Raji (cell line): Measurements from ENCODE around the gene IGF2BP2.

ENCODE experiments used
- POLR2A ChIP-seq: IDR thresholded peaks from 2 replicates; pipeline ENCODE4 v1.6.1; 2011; ENCODE audit warnings: low read depth, low read length, control low read depth; ENCODE audit not compliant: insufficient read depth

Gene IGF2BP2

DNA sequence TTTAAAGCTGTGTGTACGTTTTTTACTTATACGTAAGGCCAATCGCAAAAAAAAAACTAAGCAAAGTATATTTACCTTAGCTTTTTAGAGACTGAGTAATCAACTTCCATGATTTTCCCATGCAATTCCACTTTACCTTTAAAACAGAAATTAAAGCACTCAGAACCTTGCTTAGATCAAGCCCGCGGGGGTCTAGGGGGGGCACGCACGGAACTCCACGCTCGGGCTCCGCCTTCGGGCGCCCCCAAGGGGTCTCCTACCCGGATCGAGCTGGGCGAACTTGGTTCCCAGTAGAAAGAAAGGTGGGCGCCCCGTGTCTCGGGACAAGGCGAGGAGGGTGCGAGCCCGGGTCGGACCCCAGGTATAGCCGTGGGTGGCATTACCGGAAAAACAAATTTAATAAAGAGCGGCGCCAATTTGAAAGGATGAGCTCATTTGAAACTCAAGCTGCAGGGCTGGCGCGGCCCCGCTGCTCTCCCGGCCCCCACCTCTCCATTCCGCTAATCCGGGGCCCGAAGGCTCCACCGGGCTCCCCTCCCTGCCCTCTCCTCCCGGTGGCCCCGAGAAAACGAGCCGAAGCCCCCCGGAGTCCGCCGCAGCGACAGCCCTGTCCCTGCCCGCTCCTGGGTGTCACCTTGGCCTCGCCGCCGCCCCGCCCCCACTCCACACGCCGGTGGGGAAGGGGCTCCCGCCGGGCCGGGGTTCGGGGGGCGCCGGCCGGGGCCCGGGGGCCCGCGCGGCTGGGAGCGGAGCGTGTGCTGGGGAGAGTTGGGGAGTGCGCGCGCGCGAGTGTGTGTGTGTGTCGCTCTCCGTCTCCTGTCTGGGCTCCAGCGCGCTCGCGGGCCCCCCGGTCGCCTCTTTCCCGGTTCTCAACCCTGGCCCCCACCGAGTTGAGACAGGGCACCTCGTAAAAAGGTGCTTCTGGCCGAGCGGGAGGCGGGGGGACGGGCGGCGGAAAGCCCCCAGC, 1.5 kb downstream of the IGF2BP2 start:
- no peak for TF ChIP-seq POLR2A

DNA sequence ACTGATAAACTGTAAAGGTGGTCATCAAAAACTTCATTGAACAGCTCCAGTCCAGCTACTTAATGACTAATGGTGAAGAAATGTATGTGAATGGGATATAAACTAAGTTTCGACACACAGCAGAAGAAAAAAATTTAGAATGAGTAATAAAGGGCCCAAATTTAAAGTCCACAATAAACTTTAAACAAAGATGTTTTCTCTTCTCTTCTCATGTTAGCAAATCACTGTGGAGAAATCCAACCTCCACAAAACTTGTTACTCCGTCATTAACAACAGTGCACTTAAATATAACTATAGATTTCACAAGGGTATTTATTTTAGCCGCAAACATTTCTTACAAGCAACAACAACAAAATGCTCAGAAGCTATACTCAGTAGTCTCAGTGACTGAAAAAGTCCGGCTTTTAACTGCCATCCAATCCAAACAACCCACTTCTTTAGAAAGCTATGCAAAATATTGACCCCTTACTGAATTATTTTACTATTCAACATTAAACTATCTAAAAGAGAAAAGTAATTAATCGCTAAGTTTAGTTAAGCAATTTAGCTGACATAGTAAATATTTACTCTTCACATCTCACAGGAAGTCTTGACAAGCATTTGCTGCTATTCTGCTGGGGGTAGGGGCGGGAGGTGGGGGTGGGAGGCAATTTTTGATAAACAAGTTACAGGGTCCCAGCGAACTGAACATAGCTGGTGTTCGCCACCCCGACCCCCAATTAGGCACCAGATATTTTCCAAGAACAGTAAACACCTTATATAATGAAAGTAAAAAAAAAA, 2.4 kb downstream of the IGF2BP2 start:
- TF ChIP-seq POLR2A, result no peak

DNA sequence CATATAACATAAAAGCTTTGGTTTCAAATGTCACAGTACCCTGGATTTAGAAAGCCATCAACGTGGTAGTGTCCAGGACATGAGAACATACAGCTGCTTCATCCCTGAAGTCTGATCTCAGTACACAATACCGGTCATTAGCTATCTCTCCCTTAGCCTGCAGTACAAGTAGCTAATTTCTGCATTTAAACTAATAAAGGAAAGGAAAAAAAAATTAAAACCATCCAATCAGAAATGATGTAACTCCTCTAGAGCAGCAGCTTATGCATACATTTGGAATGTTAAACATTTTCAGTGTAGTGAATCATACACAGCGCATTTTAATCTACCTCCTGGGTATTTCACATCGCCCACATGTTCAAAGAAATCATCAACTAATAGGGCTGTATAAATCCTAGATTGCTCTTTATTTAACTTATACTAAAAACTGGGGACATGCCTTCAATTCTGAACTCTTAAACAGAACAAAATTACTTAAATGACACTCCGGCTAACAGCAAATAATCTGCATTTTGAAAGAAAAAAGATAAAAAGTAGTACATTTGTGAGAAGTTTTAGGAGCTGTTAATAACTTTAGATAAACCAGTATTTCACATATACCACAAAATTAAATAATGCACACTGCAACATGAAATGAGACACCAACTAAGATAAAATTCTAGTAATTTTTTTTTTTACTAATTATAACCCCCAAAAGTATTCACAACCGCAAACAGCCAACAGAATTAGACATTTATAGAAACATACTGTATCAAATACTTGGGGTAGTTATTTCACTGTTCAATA, 3.7 kb downstream of the IGF2BP2 start:
- no peak for TF ChIP-seq POLR2A

DNA sequence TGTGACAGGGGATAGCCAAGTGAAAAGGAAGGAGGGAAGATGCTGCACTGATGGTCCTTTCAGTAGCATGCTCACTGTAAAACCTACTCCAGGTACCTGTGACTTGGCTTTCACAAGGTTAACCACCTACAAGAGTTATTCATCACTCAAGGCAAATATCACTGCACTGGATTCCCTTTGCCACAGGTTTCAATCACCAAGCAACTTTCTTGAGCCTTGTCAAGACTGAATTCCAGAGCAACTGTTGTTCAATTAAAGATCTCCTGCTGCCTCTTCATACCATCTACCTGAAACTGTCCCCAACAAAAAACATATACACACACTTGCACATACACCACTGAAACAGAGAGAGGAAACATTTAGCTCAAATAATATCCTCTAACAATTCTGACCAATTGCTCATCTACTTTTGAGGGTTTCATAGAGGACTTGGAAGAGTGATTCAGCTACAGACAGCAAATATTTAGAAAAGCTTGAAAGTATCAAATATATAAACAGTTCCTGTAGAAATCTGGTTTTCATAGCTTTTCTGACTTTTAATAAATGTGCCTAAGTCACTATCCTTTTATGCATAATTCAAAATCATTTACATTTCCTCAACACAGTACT, 6.5 kb downstream of the IGF2BP2 start:
- TF ChIP-seq POLR2A, result no peak

DNA sequence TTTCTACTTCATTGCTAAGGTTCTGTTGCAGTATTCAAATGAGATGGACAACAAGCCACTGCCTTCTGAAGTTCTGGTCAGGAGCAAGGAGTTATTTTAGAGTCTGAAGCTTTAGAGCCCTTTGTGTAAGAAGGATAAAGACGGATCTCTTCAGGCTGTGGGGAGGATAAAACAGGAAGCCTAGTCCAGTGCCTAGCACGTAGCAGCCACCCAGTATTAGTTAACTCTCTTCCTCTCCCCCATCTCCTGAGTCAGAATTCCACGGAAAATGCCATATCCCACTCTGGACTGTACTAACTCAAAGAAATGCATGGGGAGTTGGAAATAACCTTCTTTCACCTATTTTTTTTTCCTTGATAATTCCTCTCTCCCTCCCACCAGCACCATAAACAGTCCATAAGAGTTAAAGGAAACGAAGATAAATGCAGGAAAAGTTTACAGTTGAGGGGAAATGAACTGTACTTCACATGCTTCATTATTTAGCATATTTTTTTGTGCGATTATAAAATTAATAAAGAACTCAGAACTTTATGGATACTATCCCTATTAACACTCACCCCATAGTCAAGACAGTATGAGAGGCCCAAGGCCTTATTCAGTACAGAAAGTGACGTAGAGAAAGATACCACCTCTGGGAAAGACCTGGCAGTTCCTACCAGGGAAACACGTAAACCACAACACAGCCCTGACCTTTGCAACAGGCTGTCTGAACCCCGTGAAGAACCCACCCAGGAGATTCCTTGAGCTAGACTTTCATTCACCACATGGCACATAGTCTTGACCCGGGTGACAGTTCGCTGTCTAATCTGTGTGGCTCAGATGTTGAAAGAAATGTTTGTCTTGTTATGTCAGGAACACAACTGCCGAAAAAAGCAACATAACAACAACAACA, 9.2 kb downstream of the IGF2BP2 start:
- no peak for TF ChIP-seq POLR2A

DNA sequence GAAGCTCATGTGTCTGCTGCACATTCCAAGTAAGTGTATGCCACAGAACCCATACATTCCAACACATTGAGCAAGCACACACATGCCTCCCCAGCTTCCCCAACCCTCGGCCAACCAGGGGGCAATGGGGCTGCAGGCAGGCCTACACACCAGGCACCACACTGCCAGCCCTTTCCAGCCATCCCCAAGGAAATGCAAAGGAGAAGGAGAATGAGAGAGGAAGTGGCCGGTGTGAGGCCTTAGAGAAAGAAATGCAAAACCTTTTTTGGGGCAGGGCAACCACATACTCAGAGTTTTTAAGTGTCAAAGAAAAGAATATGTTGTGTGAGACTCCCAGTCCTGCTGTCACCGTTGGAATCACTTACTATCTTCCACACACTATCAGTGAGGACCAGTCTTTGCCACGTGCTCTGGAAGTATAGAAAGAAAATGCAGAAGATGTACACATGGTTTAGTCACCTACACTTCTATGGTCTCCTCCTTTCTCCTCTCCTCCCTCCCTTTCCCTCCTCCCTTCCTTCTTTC, 11.1 kb downstream of the IGF2BP2 start:
- TF ChIP-seq POLR2A, result no peak

DNA sequence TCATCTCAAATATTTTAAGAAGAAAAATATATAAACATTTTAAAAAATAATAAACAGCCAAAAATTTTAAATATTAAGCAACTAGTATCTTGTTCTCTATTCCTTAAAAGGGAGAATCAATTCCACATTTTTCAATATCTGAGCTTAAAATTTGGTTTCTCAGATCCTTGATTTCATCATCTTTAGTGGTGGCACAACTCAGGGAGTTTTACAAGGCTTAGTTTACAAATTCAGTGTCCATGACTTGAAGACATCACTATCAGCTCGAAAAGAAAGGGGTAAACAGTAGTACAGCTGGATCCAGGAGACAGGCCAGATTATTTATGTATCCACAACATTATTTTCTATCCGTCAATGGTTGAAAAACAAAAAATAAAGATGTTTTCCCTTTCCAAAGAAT, 11.6 kb downstream of the IGF2BP2 start:
- TF ChIP-seq POLR2A, result no peak

DNA sequence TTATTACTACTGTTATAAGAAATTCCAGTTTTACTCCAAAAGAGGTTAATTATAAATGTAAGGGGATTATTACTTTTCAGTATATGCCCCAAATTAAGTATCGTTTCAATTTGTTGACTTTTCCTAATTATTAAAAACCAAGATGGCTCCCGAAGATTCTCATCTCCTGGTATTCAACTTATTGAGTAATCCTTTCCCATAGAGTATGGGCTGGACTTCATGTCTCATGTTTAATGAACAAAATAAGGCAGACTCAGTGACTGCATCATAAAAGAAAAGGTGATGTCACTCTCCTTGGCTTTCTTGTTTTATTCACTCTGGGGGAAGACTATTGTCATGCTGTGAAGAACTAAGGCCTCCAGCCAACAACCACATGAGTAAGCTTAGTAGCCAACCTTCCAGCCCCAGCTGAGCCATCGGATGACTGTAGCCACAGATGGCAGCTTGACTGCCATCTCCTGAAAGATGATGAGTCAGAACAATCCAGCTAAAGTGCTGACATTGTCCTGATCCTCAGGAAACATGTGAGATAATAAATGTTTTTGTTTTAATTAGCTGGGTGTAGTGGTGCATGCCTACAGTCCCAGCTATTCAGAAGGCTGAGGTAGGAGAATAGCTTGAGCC, 17.3 kb downstream of the IGF2BP2 start:
- TF ChIP-seq POLR2A, result no peak

DNA sequence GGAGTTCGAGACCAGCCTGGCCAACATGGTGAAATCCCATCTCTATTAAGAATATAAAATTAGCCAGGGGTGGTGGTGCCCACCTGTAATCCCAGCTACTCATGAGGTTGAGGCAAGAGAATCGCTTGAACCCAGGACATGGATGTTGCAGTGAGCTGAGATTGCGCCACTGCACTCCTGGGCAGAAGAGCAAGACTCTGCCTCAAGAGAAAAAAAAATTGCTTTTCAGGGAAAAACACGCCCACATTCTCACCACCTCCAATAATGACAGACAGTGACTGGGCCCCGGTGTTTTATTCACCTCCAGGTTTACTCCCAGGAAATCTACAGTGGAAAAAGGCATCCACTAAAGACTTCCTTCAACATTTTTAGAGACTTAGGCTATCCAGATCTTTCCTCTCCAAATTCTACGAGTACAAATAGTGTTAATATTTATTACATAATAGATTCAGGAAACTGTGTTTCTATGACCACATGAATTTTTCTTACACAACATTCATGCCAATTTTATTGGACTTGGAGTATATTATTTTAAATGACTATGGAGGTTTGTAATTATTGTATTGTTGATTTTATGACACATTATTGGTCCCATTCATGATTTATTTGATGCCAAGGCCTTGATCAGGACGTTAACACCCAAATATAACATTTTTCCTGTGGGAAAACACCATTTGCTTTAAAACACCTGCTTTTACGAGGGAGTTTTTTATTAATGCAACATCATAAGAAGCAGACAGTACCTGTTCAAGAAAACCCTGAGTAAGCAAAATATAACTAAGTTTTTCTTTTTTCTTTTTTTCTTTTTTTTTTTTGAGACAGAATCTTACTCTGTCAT, 26.6 kb downstream of the IGF2BP2 start:
- no peak for TF ChIP-seq POLR2A

DNA sequence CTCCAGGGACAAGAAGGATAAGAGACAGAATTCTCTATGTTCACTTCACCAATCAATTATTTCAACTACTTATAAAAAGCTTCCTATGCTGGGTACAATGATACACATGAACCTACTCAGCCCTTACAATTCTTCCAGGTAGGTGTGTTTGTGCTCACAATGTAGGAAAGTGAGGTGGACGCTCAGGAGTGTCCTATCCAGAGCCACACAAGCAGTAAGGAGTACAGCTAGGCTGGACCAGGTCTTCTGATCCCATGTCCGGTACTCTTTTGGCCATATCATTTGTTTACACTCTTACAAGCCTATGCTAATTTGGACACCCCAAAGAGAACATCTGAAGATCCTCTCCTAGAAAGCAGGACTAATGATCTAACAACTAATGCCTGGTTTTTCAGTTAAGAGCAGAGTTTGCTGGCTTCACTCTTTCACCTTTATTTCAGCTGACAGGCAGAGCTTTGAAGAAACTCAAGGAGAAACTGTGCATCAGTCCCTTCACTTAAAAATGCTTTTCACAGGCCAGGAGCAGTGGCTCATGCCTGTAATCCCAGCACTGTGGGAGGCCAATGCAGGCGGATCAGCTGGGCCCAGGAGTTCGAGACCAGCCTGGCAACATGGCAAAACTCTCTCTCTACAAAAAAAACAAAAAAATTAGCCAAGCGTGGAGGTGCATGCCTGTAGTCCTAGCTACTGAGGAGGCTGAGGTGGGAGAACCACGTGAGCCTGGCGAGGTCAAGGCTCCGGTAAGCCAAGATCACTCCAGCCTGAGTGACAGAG, 27.5 kb downstream of the IGF2BP2 start:
- TF ChIP-seq POLR2A, result no peak

DNA sequence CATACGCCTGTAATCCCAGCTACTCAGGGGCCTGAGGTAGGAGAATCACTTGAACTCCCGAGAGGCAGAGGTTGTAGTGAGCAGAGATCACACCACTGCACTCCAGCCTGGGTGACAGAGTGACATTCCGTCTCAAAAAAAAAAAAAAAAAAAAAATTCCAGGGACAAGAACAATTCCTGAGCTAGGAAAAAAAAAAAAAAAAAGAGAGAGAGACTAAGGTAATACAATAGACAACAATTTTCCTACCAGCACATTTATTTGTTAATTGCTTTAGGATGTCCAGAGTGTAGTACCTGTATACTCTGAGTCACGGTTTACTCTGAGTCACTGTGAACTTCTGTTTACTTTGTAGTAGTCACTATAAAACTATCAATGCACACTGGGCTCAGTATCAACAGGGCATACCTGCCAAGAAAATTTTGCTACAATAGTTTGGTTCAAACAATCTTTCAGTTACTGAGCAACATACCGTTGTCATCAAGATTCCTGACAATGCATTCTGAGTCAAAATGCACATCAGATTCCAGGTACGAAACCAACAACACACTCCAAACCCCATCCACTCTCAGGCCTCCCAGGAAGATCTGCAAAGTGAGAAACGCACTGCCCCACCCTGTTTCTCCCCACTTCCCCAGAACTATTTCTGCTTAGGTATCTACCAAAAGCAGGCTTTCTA, 28.3 kb downstream of the IGF2BP2 start:
- TF ChIP-seq POLR2A, result no peak

DNA sequence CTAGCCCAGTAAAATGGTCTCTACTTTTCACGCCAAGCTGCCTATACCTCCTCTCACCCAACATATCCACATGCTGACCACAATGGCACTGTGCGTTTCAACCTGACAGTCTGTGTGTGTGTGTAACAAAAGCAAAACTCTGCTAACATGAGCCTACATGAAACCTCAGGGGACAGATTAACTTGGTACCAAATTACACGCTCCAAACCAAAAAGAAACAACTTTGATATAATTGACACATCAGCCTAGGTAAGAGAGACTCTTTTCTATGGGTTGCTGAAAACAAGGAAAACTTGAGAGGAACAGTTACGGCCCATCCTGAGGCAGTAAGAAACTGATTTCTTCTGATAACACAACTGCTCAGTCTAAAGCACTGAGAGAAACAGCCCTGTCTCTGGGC, 31.5 kb downstream of the IGF2BP2 start:
- TF ChIP-seq POLR2A, result no peak
